SJCRH30 (cell line): ENCODE measurements around the gene TMEM131. TPM values are rescaled to one million over a fixed set of nuclear protein-coding genes. Genes with fewer than 3 reads are reported as not detected.
A peak's percentile ranks its signal among the peaks of the same experiment; 100 is the strongest.

ENCODE experiments used
- DNase-seq, 2 experiments: peaks; one replicate each; pipeline ENCODE4 v3.0.0-alpha.2; 2015 to 2020
- H3K27ac ChIP-seq: fragments of 250-450 bp; sonication (Bioruptor Pico); 2 replicates; pipeline ENCODE4 v1.5.1; 2020; ENCODE audit warnings: mild to moderate bottlenecking, moderate library complexity
- H3K27me3 ChIP-seq: fragments of 250-450 bp; sonication (Bioruptor Pico); 2 replicates; pipeline ENCODE4 v1.5.1; 2020; ENCODE audit warnings: mild to moderate bottlenecking, moderate library complexity
- H3K36me3 ChIP-seq: fragments of 250-450 bp; sonication (Bioruptor Pico); 2 replicates; pipeline ENCODE4 v1.5.1; 2020; ENCODE audit warnings: mild to moderate bottlenecking, moderate library complexity
- H3K4me1 ChIP-seq: fragments of 250-450 bp; sonication (Bioruptor Pico); 2 replicates; pipeline ENCODE4 v1.5.1; 2020; ENCODE audit warnings: mild to moderate bottlenecking, moderate library complexity
- H3K4me3 ChIP-seq: fragments of 250-450 bp; sonication (Bioruptor Pico); 2 replicates; pipeline ENCODE4 v1.5.1; 2020; ENCODE audit warnings: mild to moderate bottlenecking, moderate library complexity
- H3K9me3 ChIP-seq: fragments of 250-450 bp; sonication (Bioruptor Pico); replicated peaks from 2 replicates; pipeline ENCODE4 v1.5.1; 2020; ENCODE audit warnings: mild to moderate bottlenecking, moderate library complexity
- total RNA-seq: library from RNA; depleted of rRNA; stranded (reverse); fragments of >200 nt; shearing (Covaris generic); gene quantifications from 2 replicates; pipeline ENCODE4 v1.2.3, GENCODE V29; 2014

TMEM131 gene
- total RNA-seq, 1 experiment from 2014 or later: 29.7 TPM

- H3K27ac ChIP-seq: no peak overlapping the region
- no peaks in the 10 kb centered on the region for H3K9me3 ChIP-seq
- H3K27me3 ChIP-seq: no peaks in the 10 kb centered on the region
- no peak for DNase-seq
- no peak overlapping the region for H3K4me3 ChIP-seq
- 0 out of 2 replicates have a peak, but pooled peaks cover 13% of the 10 kb centered on the region for H3K36me3 ChIP-seq
- H3K4me1 ChIP-seq: peaks cover 14% of the 10 kb centered on the region
Measured at GRCh38 chr2:97752342-97753334, 243.1 kb downstream of the TMEM131 start.

- H3K4me3 ChIP-seq: no peak overlapping the region
- H3K36me3 ChIP-seq: 0 out of 2 replicates have a peak, but pooled peaks cover 7% of the 10 kb centered on the region
- peaks cover 11% of the 10 kb centered on the region for H3K4me1 ChIP-seq
- H3K27me3 ChIP-seq: no peaks in the 10 kb centered on the region
- no peak overlapping the region for H3K27ac ChIP-seq
- DNase-seq: peak; percentile 28 to 56
- no peaks in the 10 kb centered on the region for H3K9me3 ChIP-seq
Measured at GRCh38 chr2:97751752-97752151, 244.0 kb downstream of the TMEM131 start.

DNA sequence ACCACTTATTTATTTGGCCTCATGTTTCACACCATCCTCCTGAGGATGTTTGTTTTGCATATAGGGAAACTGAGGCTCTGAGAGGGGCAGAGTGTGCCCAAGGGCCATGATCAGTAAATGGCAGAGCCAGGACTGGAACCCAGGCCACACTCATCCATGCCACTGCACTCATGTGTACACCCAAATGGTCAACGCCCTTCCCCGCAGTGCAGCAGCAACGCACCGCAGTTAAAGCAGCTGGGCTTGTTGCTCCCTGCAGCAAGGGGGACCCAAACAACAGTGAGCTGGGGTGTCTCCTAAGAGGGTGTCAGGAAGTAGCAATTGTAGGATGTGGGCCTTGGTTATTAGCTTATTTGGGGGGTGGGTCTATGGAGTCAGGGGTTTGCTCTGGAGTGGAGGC is 245.7 kb downstream of the TMEM131 start:
- peaks cover 11% of the 10 kb centered on the region for H3K4me1 ChIP-seq
- no peaks in the 10 kb centered on the region for H3K27me3 ChIP-seq
- H3K9me3 ChIP-seq: no peaks in the 10 kb centered on the region
- no peak overlapping the region for H3K4me3 ChIP-seq
- no peaks in the 10 kb centered on the region for H3K36me3 ChIP-seq
- no peak overlapping the region for H3K27ac ChIP-seq
- DNase-seq: no peak

DNA sequence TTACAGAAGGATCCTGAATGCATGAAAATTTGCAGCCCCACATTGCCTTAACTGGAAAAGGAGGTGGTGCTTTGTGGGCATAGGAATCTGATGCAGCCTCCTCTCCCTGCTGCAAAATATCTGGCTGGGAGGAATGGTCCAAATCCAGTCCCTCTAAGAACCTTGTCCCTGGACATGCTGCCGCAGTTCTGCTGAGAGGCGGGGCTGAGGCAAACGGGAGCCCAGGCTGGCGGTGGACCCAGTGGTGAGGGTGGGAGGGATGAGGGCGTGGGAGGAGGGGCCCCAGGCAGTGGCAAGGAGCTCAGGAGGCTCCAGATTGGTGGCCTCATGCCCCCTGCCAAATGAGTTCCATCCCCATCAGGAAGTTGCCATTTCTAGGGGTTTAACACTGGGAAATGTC is 246.2 kb downstream of the TMEM131 start:
- Histone ChIP-seq H3K36me3 (no peaks in the 10 kb centered on the region), H3K27ac (no peak overlapping the region), H3K27me3 (no peaks in the 10 kb centered on the region), H3K4me1 (peaks cover 11% of the 10 kb centered on the region), H3K4me3 (no peak overlapping the region), H3K9me3 (no peaks in the 10 kb centered on the region)
- DNase-seq: no peak

- Histone ChIP-seq H3K27me3 (no peaks in the 10 kb centered on the region), H3K4me3 (no peak overlapping the region), H3K36me3 (no peaks in the 10 kb centered on the region), H3K27ac (peak overlapping the region; percentile 4; the same call in 1 of the 2 replicates), H3K4me1 (peaks cover 11% of the 10 kb centered on the region), H3K9me3 (no peaks in the 10 kb centered on the region)
- DNase-seq: peak in 1 of 2 experiments; percentile 29
Measured at GRCh38 chr2:97747716-97748115, 248.0 kb downstream of the TMEM131 start.

DNA sequence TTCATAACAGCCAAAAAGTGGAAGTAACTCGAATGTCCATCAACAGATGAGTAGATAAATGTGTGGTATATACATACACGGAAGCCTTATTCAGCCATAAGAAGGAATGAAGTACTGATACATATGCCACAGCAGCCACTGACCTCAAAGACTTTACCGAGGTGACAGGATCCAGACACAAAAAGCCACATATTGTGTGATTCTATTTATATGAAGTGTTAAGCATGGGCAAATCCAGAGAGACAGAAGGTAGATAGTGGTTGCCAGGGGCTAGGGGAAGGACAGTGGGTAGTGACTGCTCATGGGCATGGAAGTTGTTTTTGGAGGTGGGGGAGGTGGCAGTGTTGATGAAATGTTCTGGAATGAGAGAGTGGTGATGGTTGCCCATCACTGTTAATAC is 248.5 kb downstream of the TMEM131 start:
- no peaks in the 10 kb centered on the region for H3K9me3 ChIP-seq
- H3K36me3 ChIP-seq: no peaks in the 10 kb centered on the region
- no peak for DNase-seq
- H3K27ac ChIP-seq: no peak overlapping the region
- no peak overlapping the region for H3K4me3 ChIP-seq
- H3K4me1 ChIP-seq: peaks cover 9% of the 10 kb centered on the region
- H3K27me3 ChIP-seq: no peaks in the 10 kb centered on the region

- H3K9me3 ChIP-seq: no peaks in the 10 kb centered on the region
- H3K4me1 ChIP-seq: peaks cover 4% of the 10 kb centered on the region
- no peak overlapping the region for H3K27ac ChIP-seq
- no peaks in the 10 kb centered on the region for H3K27me3 ChIP-seq
- no peak for DNase-seq
- no peaks in the 10 kb centered on the region for H3K36me3 ChIP-seq
- no peak overlapping the region for H3K4me3 ChIP-seq
Measured at GRCh38 chr2:97745474-97746174, 250.1 kb downstream of the TMEM131 start.

- no peak overlapping the region for H3K4me3 ChIP-seq
- no peaks in the 10 kb centered on the region for H3K36me3 ChIP-seq
- no peak for DNase-seq
- H3K27me3 ChIP-seq: no peaks in the 10 kb centered on the region
- no peaks in the 10 kb centered on the region for H3K9me3 ChIP-seq
- H3K27ac ChIP-seq: no peak overlapping the region
- H3K4me1 ChIP-seq: peaks cover 4% of the 10 kb centered on the region
Measured at GRCh38 chr2:97743913-97744312, 251.8 kb downstream of the TMEM131 start.

- Histone ChIP-seq H3K4me3 (no peak overlapping the region), H3K36me3 (no peaks in the 10 kb centered on the region), H3K4me1 (peaks cover 4% of the 10 kb centered on the region; the same call in 1 of the 2 replicates), H3K9me3 (no peaks in the 10 kb centered on the region), H3K27ac (no peak overlapping the region), H3K27me3 (no peaks in the 10 kb centered on the region)
- no peak for DNase-seq
Measured at GRCh38 chr2:97742381-97742847, 253.3 kb downstream of the TMEM131 start.

DNA sequence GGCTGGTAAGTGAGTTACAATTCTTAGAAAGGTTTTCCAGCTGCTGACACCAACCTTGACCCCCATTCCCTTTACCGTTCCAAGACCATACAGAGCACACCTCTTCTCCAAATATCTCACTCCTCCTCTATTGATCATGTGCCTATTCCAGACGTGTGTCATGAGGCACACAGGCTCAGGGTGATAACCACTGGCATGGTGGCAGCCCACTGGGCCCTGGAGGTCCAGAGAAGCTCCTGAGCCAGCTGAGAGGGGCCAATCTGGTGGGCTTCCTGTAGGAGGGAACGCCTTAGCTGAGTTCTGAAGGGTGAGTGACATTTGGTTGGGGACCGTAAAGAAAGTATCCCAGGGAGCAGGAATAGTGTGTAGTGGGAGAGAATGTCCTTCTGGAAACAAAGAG is 254.1 kb downstream of the TMEM131 start:
- H3K36me3 ChIP-seq: no peaks in the 10 kb centered on the region
- DNase-seq: no peak
- no peaks in the 10 kb centered on the region for H3K9me3 ChIP-seq
- H3K4me3 ChIP-seq: no peak overlapping the region
- peaks cover 4% of the 10 kb centered on the region; the same call in 1 of the 2 replicates for H3K4me1 ChIP-seq
- no peaks in the 10 kb centered on the region for H3K27me3 ChIP-seq
- no peak overlapping the region for H3K27ac ChIP-seq

DNA sequence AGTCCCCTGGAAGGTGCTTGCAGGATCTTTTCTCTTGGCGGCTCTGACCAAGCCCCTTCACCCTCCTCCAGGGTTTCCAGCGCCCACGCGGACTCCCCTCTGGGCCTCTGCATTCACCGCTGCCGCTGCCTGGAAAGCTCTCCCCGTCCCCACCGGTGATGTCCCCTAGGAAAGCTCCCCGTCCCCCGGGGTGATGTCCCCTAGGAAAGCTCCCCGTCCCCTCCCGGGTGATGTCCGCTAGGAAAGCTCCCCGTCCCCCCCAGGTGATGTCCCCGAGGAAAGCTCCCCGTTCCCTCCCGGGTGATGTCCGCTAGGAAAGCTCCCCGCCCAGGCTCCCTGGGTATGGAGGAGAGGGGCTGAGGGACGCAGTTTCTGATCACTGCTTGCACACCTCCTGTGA is 254.5 kb downstream of the TMEM131 start:
- Histone ChIP-seq H3K27me3 (no peaks in the 10 kb centered on the region), H3K36me3 (no peaks in the 10 kb centered on the region), H3K4me3 (no peak overlapping the region), H3K9me3 (no peaks in the 10 kb centered on the region), H3K4me1 (peaks cover 4% of the 10 kb centered on the region; the same call in 1 of the 2 replicates), H3K27ac (no peak overlapping the region; the same call in 1 of the 2 replicates)
- DNase-seq: no peak

DNA sequence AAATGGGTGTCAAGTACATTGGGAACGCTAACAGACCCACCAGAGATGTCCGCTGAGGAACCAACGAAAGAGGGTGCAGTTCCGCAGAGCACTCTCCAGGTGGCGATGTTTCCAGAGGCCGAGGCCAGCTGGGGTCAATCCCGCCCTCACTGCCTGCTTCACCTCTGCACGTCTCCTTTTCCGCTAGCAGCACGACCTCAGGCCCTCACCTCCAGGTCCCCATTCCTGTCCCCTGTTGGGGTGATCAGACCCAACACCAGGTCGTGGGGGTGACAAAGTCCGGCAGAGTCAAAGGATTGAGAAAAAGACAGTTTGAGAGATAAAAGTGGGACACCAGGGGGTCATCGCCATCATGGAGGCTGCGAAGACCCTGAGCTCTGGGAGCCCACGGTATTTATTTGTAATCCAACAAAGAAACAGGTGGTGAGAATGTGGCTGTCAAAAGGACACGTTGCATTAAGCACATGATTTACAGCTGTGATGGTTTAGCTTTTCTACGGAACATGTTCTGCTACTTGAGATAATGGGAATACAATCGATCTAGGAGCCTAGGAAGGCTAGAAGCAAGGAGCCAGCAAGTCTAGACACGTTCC is 255.1 kb downstream of the TMEM131 start:
- peak; percentile 70 to 80 for DNase-seq

DNA sequence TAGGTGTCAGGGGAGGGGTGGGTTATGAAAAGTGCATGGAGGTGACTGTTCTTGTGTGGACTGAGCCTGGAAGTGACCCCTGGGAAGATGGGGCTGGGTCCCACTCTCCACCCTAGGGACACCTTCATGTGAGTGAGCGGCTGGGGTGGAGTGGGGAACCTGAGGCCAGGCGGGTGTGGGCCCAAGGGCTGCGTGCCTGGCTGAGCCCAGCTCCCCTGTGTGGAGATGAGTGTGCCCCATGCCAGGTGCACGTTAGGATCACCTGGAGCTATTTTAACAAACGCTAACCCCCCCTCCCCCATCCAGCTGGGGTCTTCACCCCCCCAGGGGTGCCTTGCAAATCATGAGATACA is 255.9 kb downstream of the TMEM131 start:
- H3K4me1 ChIP-seq: peaks cover 4% of the 10 kb centered on the region; the same call in 1 of the 2 replicates
- no peaks in the 10 kb centered on the region for H3K9me3 ChIP-seq
- H3K36me3 ChIP-seq: no peaks in the 10 kb centered on the region
- no peak overlapping the region for H3K27ac ChIP-seq
- no peak for DNase-seq
- no peak overlapping the region for H3K4me3 ChIP-seq
- no peaks in the 10 kb centered on the region for H3K27me3 ChIP-seq

More for the DNA sequence above, 255.1 kb downstream of the TMEM131 start:
- H3K4me3 ChIP-seq: peak overlapping the region; percentile 44
- no peaks in the 10 kb centered on the region for H3K9me3 ChIP-seq
- H3K27me3 ChIP-seq: no peaks in the 10 kb centered on the region
- H3K4me1 ChIP-seq: peaks cover 4% of the 10 kb centered on the region; the same call in 1 of the 2 replicates
- H3K36me3 ChIP-seq: no peaks in the 10 kb centered on the region
- peak overlapping the region; percentile 49; the same call in 1 of the 2 replicates for H3K27ac ChIP-seq

DNA sequence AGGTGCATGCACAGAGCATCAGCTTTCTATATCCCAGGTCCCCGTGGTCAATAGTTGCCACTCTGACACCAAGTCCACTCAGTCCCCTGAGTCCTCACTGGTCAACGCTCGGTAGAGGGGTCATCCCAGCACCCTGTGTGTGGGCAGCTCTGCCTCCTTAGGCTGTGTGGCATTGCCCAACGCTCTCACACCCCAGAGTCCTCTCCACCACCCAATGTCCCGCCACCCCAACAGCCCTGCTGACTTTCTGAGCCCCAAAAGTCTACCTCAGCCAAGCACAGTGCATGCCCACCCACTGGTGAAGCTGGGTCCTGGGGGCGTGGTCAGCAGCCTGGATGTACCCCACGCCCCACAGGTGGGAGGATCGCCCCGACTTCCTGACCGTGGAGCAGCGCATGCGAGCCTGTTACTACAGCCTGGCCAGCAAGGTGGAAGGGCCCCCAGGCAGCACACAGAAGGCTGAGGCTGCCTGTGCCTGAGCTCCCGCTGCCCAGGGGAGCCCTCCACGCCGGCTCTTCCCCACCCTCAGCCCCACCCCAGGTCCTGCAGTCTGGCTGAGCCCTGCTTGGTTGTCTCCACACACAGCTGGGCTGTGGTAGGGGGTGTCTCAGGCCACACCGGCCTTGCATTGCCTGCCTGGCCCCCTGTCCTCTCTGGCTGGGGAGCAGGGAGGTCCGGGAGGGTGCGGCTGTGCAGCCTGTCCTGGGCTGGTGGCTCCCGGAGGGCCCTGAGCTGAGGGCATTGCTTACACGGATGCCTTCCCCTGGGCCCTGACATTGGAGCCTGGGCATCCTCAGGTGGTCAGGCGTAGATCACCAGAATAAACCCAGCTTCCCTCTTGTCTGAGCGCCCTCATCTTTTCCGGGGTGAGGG is 256.5 kb downstream of the TMEM131 start:
- no peak for DNase-seq
- Histone ChIP-seq H3K36me3 (no peaks in the 10 kb centered on the region), H3K27me3 (no peaks in the 10 kb centered on the region), H3K4me3 (no peak overlapping the region), H3K9me3 (no peaks in the 10 kb centered on the region), H3K27ac (no peak overlapping the region), H3K4me1 (peaks cover 4% of the 10 kb centered on the region; the same call in 1 of the 2 replicates)
